Cardiac fibroblast (primary cell): Measurements from ENCODE around the gene SPIRE1.

Source experiments
- DNase-seq, 2 donors: peaks; one replicate each; pipeline versions ENCODE4 v3.0.0 to v3.0.0-alpha.2; 2010; ENCODE audit warnings: low read depth in 2 of 2
- H3K4me3 ChIP-seq, 2 donors: replicated peaks in 1 of 2; 1 replicate in 1 of 2; 2 replicates in 1 of 2; pipeline ENCODE4 v1.5.1; 2011; ENCODE audit warnings: low read depth in 2 of 2, low read length in 2 of 2, mild to moderate bottlenecking in 2 of 2, moderate library complexity in 1 of 2
- TF ChIP-seq, protein P1 (sequence below): IDR thresholded peaks from one replicate; pipeline ENCODE4 v1.5.1; 2011; ENCODE audit warnings: low read depth, mild to moderate bottlenecking, low read length, inconsistent platforms

The SPIRE1 gene

DNA sequence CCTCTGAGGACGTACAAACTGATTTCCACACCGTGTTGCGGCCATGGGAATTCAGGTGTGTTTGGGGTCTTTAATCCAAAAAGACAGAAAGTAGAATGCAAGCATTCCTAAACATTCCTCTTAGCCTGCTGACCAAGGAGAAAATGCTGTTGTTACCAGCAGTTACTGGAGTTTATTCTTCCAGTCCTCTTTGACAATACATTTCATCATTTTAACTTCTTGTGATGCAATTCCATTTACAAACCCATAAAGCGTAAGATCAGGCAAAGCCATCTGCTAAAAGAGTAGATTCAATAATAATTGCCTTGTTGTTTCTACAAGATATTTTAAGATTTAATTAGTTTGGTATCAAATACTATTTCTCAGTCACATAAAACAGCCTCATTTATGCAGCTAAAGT is 32.7 kb downstream of the SPIRE1 start:
- H3K4me3 ChIP-seq = no peak overlapping the region
- peak; percentile 36 to 49 for DNase-seq
- TF ChIP-seq, protein P1, sequence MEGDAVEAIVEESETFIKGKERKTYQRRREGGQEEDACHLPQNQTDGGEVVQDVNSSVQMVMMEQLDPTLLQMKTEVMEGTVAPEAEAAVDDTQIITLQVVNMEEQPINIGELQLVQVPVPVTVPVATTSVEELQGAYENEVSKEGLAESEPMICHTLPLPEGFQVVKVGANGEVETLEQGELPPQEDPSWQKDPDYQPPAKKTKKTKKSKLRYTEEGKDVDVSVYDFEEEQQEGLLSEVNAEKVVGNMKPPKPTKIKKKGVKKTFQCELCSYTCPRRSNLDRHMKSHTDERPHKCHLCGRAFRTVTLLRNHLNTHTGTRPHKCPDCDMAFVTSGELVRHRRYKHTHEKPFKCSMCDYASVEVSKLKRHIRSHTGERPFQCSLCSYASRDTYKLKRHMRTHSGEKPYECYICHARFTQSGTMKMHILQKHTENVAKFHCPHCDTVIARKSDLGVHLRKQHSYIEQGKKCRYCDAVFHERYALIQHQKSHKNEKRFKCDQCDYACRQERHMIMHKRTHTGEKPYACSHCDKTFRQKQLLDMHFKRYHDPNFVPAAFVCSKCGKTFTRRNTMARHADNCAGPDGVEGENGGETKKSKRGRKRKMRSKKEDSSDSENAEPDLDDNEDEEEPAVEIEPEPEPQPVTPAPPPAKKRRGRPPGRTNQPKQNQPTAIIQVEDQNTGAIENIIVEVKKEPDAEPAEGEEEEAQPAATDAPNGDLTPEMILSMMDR = no peak

DNA sequence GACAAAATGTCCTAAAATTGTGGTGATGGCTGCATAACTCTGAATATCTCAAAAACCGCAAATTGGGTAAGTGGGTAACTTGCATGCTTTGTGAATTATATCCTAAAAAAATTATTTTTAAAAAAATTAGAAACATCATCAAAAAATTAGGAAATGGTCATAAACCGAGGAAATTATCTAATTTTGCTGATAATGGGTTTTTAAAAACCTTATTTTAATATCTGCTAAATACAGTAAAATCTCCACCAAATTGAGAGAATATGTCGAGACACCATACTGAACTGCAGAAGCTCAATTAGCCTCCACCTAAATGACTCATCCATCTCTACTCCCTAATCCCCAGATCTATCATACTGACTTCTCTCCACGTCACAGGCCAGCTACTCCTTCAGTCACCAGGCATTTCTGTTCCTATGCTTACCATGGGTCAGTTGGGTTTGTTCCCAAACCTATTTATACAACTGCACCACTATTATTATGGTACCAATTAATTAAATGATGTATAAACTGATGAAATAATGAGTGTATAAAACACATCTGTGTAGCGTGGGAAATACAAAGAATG is 36.1 kb downstream of the SPIRE1 start:
- H3K4me3 ChIP-seq = no peak overlapping the region
- TF ChIP-seq, protein P1 = no peak
- peak; percentile 45 to 85 for DNase-seq

GRCh38 chr18:12615748-12616147 is 42.2 kb downstream of the SPIRE1 start:
- TF ChIP-seq, protein P1 = no peak
- no peak for DNase-seq

DNA sequence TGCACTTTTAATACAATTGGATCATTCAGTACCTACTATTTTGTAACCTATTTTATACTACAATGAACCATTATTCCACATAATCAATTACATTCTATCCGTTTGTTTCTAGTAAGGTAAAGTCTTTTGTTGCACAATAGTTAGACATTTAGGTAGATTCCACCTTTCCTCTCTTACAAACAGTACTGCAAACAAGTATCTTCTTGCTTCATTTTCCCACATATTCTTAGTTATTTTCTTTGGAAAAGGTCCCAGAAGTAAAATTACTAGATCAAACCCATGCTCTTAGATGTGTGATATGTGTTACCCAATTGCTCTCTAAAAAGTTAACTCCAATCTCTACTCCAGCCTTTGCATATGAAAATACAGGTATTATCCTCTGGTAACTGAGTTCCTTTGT is 49.6 kb downstream of the SPIRE1 start:
- DNase-seq = peak; percentile 54 to 62
- no peak overlapping the region for H3K4me3 ChIP-seq
- TF ChIP-seq, protein P1 = no peak

More at GRCh38 chr18:12615748-12616147, 42.2 kb downstream of the SPIRE1 start:
- no peak overlapping the region for H3K4me3 ChIP-seq

- DNase-seq = peak; percentile 60 to 79
- H3K4me3 ChIP-seq = no peak overlapping the region
- TF ChIP-seq, protein P1 = no peak
These were observed 51.2 kb downstream of the SPIRE1 start for GRCh38 chr18:12606592-12607315.

GRCh38 chr18:12604445-12605007 is 53.4 kb downstream of the SPIRE1 start:
- TF ChIP-seq, protein P1 = peak; percentile 25
- H3K4me3 ChIP-seq = no peak overlapping the region
- no peak for DNase-seq
